Stimulated activated CD4-positive, alpha-beta T cell treated with anti-CD3 and anti-CD28 coated beads, TNF-alpha, amount 100 ng/mL, for 1 hour (primary cell): ENCODE data around the gene EXT2.

Source experiments
- DNase-seq, 3 donors: peaks; one replicate each; pipeline ENCODE4 v3.0.0-alpha.2; 2020; ENCODE audit warnings: low read depth in 3 of 3, low spot score in 1 of 3

EXT2 gene

DNA sequence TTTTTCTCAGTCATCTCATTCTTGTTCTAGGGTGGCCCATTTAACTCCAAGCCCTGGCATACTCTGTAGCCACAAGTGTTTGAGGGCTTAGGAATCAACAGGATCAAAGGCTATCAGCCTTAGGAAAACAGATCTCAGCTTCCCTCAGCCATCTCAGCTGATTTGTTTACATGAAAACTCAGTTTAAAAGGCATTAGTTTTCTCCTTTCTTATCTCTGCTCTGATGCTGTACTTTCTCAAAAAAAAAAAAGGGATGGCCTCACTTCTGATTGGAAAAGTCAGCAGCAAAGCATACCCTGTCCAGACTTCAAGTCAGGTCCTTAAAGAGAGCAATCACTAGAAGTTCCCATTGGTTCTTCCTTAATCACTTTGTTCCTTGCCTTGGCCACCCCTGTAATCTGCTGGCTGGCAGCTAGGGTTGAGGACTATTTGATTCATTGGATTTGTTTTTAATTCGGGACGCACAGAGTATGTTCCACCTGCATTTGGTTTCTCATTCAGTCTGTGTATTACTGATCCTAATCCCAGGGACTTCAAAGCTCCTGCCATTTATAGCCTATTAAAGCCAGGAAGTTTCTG lies 102.8 kb downstream of the EXT2 start:
- DNase-seq, result no peak

GRCh38 chr11:44199298-44199697 lies 103.8 kb downstream of the EXT2 start:
- DNase-seq, result no peak

DNA sequence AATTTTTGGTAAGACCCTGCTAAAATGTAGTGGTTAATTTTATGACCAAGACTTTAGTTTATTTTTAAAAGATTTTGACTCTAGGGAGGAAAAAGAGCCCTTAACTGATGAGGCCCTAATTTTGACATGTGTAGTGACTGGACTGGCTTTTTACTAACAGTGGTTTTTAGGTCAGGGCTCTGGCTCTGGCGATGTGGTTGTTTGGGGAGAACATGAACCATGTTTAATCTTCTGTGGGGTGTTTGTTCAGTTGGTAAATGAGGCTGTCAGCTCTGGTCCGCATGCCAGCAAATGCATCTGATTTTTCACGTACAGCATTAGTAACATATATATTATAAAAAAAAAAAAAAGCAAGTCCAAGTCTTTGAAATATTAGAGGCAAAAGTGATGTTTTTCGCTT lies 104.3 kb downstream of the EXT2 start:
- DNase-seq, result no peak

- DNase-seq, result no peak
Measured at GRCh38 chr11:44203270-44204043, 108.0 kb downstream of the EXT2 start.

DNA sequence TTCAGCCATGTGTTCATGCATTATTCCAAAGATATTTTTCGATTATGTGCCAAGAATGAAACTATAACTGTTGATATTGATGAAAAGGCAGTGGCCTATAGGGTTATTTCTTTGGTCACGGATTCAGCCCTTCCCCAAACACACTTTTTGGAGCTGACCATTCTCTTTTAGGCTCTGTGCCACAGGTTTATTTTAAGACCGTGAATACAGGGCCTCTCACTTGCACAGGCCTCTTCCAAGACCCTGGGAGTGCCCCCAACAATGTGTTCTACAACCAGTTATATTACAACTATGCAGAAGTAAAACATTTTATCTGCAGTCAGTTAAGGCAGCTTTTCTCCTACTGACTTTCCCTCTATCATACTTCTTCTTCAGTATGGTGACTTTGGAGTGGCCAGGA lies 109.9 kb downstream of the EXT2 start:
- DNase-seq, result no peak

- no peak for DNase-seq
Measured at GRCh38 chr11:44205836-44206235, 110.4 kb downstream of the EXT2 start.

DNA sequence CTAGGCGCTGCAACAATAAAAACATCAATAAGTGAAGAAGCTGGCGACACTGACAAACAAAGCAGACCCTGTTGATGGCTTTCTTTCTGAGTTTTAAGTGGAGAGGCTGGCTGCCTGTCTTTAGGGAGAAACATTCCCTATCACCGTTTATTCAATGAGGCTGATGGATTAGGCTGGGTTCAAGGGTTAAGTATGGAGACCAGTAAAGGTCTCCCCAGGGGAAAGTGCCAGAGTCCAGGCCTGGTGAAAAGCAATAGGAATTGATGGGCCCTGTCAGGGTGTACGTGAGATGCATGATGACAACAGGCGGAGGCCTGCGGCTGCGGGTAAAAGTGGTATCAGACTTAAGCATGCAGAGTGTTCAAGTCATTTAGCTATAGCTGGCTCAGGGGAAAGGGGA lies 111.8 kb downstream of the EXT2 start:
- DNase-seq, result no peak

GRCh38 chr11:44208976-44209603 lies 113.6 kb downstream of the EXT2 start:
- no peak for DNase-seq

DNA sequence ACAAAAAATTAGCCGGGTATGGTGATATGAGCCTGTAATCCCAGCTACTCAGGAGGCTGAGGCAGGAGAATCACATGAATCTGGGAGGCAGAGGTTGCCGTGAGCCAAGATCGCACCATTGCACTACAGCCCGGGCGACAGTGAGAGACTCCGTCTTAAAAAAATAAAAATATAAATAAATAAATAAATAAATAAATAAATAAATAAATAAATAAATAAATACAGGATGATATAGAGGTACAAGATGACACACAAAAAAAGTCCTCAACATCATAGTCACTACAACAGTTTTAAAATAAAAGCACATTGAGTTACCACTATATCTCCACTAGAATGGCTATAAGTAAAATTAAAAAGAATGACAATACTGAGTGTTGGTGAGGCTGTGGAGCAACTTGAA lies 116.7 kb downstream of the EXT2 start:
- DNase-seq, result no peak

DNA sequence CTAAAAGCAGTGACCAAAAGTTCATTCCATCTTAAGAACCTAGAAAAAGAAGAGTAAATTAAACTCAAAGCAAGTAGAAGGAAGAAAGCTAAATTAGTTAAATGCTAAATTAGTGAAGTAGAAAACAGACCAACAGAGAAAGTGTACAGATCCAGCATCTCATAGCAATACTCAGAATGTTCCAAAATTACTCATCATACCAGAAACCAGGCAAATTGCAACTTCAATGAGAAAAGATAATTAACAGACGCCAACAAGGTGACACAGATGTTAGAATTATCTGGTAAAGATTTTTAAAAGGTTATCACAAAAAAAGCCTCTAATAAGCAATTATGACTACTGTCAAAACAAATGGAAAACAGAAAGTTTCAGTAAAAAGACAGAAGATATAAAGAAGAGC lies 117.7 kb downstream of the EXT2 start:
- no peak for DNase-seq

DNA sequence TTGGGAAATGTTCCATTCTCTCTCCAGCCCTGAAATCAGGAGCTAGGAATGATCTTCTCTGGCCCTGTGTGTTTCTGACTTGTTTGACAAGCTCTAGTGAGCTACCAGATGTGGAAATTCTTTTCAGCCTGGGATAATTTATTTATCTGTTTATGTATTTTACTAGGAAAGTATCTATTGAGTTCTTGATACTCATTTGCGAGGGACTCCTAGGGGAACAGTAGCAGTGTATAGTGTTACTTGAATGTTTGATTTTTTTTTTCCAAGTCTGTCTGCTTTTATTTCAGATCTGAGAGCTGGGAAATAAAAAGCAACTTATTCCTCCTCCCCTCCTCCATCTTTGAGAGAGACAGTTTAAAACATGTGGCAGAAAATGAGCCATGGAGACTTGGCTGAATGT lies 122.0 kb downstream of the EXT2 start:
- no peak for DNase-seq

- DNase-seq, result no peak
Measured at GRCh38 chr11:44219830-44220796, 124.6 kb downstream of the EXT2 start.

DNA sequence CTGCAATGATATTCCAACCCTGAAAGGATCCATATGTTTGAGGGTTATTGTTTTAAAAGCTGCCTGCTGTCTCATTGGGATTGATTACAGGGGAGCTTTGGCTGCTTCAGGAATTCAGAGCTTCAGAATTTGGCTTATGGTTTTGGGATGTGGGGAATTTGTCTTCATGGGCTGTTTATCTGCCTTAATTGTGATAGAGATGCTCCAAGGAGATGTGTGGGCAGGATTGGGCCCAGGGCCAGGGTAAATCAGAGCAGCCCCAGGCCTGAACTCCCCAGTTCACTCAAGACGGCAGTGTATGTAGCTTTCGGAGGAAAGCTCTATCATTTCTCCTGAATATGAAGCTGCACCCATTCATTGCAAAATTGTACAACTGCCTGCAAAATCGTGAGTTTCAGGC lies 126.0 kb downstream of the EXT2 start:
- no peak for DNase-seq

- DNase-seq, result no peak
Measured at GRCh38 chr11:44221992-44222391, 126.5 kb downstream of the EXT2 start.

DNA sequence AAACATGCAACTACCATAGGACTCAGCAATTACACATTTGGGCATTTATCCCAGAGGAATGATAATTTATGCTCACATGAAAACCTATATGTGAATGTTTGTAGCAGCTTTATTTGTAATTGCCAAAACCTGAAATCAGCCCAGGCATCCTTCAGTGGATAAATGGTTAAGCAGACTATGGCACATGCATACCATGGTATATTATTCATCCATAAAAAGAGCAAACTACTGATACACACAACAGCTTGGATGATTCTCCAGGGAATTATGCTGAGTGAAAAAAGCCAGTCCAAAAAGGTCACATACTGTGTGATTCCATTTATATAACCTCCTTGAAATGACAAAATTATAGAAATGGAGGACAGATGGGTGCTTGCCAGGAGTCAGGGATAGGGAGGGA lies 127.8 kb downstream of the EXT2 start:
- DNase-seq, result no peak

DNA sequence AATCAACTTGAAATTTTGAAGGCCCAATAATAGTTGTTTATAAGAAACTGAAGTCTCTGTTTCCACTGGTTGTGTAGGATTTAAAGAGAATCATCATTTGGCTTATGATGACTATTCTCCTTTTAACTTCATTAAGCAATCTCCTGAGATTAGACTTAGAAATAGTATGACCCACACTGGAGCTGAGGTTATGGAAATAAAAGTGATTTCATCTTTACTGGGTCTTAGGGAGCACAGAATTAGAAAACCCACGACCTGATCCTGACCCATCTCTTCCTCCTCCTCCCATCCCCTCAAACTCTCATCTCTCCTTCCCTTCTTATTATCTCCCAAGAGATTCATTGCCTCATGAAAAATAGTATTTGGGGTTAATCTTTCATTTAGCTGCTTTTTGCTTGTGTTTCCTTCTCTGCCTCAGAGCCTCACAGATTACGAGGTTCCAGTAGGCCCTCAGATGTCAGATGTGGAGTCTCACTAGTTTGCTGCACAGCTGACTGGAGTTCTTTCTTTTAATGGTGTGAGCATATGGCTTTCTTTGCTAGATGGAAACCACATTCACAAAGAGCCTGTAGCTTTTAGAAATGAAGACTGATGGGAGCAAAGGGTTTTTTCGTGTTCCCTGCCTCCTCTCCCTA lies 129.5 kb downstream of the EXT2 start:
- no peak for DNase-seq

- DNase-seq, result no peak
Measured at GRCh38 chr11:44226490-44226889, 131.0 kb downstream of the EXT2 start.

GRCh38 chr11:44226945-44227344 lies 131.5 kb downstream of the EXT2 start:
- DNase-seq, result no peak

DNA sequence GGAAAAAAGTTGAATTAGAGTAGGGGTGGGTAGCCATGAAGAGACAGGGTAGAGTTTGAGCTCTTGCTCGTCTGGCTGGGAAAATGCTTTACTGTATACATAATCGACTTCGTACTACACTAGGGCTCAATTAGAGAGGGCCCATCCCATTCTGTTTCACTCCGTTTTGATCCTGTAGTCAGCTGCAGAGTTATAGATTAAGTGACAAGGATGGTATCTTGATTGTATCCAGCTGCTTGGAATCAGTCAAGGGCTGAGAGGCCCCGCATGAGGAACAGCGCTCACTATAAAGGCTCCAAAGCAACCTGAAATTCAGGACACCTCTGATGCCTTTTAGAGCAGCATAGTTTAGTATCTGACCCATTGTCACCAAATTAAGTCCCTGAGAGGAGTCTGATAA lies 132.9 kb downstream of the EXT2 start:
- DNase-seq, result no peak

- no peak for DNase-seq
Measured at GRCh38 chr11:44229098-44229497, 133.6 kb downstream of the EXT2 start.

GRCh38 chr11:44229624-44230023 lies 134.1 kb downstream of the EXT2 start:
- no peak for DNase-seq
